Left ventricle myocardium inferior (tissue), 1 donor: ENCODE results near the gene BRCA1. TPM values are rescaled to one million over a fixed set of nuclear protein-coding genes. Genes with fewer than 3 reads are reported as not detected.
"Not testable (repeated sequence)": the region's sequence is repeated elsewhere in the genome, so short reads cannot be mapped to it uniquely, and the experiment has no call there.

Experiments
- DNase-seq: peaks from one replicate; pipeline ENCODE4 v3.0.0-alpha.2; 2020
- H3K27ac ChIP-seq: fragments of 200-600 bp; replicated peaks from 2 replicates; pipeline ENCODE4 v1.8.0; 2021
- H3K27me3 ChIP-seq: fragments of 200-600 bp; 2 replicates; pipeline ENCODE4 v1.8.0; 2021; ENCODE audit warnings: low read depth
- H3K36me3 ChIP-seq: fragments of 200-600 bp; 2 replicates; pipeline ENCODE4 v1.8.0; 2021
- H3K4me1 ChIP-seq: fragments of 200-600 bp; 2 replicates; pipeline ENCODE4 v1.8.0; 2021
- H3K4me3 ChIP-seq: fragments of 200-600 bp; 2 replicates; pipeline ENCODE4 v1.8.0; 2021; ENCODE audit warnings: mild to moderate bottlenecking, moderate library complexity
- H3K9me3 ChIP-seq: fragments of 200-600 bp; replicated peaks from 2 replicates; pipeline ENCODE4 v1.8.0; 2021
- intact Hi-C: fragments of 100-400 bp; cut with micrococcal nuclease; formaldehyde crosslinking; loops from one replicate; pipeline ENCODE4 v1.11.0; 2022
- total RNA-seq: library from RNA; stranded (reverse); fragmentation: NEBNext Ultra II Directional; extraction: Animal tissue kit (Norgen Biotek cat#: 25700); gene quantifications from one replicate; pipeline ENCODE4 v1.2.1, GENCODE V29; 2021
- TF ChIP-seq, protein P1 (sequence below): fragments of 200-600 bp; IDR thresholded peaks from 2 replicates; pipeline ENCODE4 v1.8.0; 2021; ENCODE audit warnings: antibody characterized with exemption, mild to moderate bottlenecking, borderline replicate concordance
- donor health status: DM: no; HTN: yes; CAD: no; lungs with severe emphysema.

BRCA1 gene
- total RNA-seq, 1 donor from 2014 or later = 8.1 TPM

DNA sequence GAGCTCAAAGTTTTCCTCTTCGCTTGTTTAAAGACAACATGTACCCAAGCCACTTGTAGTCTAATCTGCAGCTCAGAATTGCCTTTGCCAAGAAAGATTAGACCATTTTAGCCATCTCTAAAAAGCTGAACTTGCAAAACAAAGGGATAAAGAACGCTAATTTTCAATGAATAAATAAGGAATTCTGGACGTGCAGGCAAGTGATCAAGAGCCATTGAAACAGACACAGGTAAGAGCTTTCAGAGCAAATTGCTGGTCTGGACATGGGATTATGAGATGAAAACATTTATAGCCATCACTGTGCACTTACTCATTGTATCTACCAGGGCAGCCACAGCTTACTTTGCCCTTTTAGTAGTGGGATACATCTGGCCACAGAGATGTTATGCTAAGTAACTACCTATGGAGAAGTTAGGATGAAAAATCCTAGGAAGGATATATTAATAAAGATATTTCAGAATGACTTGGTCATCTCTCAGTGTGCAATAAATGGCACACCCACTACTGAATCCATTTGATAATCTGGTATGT, 55.7 kb downstream of the BRCA1 start:
- intact Hi-C loops = no loop called here
- TF ChIP-seq, protein P1, sequence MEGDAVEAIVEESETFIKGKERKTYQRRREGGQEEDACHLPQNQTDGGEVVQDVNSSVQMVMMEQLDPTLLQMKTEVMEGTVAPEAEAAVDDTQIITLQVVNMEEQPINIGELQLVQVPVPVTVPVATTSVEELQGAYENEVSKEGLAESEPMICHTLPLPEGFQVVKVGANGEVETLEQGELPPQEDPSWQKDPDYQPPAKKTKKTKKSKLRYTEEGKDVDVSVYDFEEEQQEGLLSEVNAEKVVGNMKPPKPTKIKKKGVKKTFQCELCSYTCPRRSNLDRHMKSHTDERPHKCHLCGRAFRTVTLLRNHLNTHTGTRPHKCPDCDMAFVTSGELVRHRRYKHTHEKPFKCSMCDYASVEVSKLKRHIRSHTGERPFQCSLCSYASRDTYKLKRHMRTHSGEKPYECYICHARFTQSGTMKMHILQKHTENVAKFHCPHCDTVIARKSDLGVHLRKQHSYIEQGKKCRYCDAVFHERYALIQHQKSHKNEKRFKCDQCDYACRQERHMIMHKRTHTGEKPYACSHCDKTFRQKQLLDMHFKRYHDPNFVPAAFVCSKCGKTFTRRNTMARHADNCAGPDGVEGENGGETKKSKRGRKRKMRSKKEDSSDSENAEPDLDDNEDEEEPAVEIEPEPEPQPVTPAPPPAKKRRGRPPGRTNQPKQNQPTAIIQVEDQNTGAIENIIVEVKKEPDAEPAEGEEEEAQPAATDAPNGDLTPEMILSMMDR = no peak
- Histone ChIP-seq H3K27ac (peak overlapping the region; percentile 67), H3K27me3 (no peaks in the 10 kb centered on the region), H3K4me3 (no peak overlapping the region), H3K36me3 (no peaks in the 10 kb centered on the region), H3K4me1 (peaks cover 17% of the 10 kb centered on the region), H3K9me3 (no peaks in the 10 kb centered on the region)
- no peak for DNase-seq

DNA sequence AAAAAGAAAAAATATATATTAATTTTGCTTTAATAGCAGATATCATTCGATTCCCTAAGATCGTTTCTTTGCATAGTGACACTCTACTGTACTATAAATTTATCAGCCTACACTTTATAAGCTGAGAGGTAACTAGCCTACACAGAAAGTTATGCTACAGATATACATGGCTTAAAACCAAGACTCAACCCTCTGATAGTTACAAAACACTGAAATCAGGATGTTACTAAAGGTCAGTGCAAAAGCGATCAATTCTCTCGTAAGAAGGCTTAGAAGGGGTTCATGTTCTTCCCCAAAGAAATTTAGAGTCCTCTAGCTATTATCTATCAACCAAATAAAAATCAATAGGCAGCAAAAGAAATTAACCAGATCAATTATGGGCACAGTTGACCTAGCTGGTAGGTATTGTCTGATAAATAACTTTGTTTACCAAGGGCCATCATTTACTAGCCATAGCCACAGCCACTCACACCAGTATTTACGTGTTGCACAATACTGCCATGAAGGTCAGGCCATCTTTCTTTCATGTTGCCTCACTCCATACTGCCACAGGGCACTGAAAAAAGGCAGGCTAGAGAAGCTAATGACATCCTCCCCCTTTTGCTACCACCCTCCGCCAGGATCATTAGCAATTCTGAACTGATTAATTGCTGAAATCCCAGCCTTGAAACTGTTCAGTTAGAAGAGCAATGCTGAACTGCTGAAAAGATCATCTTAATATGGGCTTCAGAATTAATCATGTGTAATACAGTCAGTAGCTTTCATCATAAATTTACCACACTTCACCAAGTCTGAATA, 56.4 kb downstream of the BRCA1 start:
- Histone ChIP-seq H3K27me3 (no peaks in the 10 kb centered on the region), H3K4me1 (peaks cover 17% of the 10 kb centered on the region), H3K9me3 (no peaks in the 10 kb centered on the region), H3K4me3 (no peak overlapping the region), H3K36me3 (no peaks in the 10 kb centered on the region), H3K27ac (peak overlapping the region; percentile 67)
- TF ChIP-seq, protein P1 = no peak
- intact Hi-C loops = no loop called here
- no peak for DNase-seq

DNA sequence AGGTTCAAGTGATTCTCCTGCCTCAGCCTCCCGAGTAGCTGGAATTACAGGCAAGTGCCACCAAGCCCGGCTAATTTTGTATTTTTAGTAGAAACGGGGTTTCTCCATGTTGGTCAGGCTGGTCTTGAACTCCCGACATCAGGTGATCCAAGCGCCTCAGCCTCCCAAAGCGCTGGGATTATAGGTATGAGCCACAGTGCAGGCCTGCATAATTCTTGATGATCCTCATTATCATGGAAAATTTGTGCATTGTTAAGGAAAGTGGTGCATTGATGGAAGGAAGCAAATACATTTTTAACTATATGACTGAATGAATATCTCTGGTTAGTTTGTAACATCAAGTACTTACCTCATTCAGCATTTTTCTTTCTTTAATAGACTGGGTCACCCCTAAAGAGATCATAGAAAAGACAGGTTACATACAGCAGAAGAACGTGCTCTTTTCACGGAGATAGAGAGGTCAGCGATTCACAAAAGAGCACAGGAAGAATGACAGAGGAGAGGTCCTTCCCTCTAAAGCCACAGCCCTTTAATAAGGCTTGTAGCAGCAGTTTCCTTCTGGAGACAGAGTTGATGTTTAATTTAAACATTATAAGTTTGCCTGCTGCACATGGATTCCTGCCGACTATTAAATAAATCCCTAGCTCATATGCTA, 62.1 kb downstream of the BRCA1 start:
- H3K4me3 ChIP-seq = no peak overlapping the region
- no peak for DNase-seq

DNA sequence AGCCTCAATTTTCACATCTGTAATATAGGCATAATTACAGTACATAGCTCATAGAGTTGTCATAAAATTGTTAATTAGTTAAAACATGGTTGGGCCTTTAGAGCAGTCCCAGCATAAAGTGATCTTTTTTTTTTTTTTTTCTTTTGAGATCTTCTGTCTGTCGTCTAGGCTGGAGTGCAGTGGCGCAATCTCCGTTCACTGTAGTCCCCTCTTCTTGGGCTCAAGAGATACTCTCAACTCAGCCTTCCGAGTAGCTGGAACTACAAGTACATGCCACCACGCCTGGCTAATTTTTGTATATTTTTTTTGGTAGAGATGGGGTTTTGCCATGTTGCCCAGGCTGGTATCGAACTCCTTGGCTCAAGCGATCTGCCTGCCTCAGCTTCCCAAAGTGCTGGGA, 69.1 kb downstream of the BRCA1 start:
- Histone ChIP-seq H3K4me3 (no peak overlapping the region), H3K9me3 (no peaks in the 10 kb centered on the region), H3K27me3 (no peaks in the 10 kb centered on the region), H3K4me1 (no peaks in the 10 kb centered on the region), H3K36me3 (peaks cover 31% of the 10 kb centered on the region), H3K27ac (no peak overlapping the region)
- no peak for DNase-seq
- intact Hi-C loops = no loop called here
- TF ChIP-seq, protein P1 = no peak

More for the DNA sequence above, 62.1 kb downstream of the BRCA1 start:
- Histone ChIP-seq H3K36me3 (no peaks in the 10 kb centered on the region), H3K27me3 (no peaks in the 10 kb centered on the region), H3K9me3 (no peaks in the 10 kb centered on the region), H3K4me1 (peaks cover 1% of the 10 kb centered on the region), H3K27ac (no peak overlapping the region)
- TF ChIP-seq, protein P1 = no peak
- intact Hi-C loops = no loop called here

DNA sequence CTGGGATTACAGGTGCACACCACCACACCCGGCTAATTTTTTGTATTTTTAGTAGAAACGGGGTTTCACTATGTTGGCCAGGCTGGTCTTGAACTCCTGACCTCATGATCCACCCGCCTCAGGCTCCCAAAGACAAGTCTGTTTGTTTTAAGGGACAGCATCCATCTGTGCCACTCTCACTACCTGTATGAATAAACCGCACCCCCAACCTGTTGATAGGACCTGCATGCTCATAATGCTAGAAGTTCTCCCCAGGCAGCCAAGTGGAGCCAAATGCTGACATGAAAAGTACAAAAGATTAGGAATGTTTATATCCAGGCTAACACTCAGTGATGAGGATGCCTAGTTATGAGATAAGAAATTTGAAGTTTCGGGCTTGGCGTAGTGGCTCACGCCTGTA, 72.2 kb downstream of the BRCA1 start:
- intact Hi-C loops, H3K27ac ChIP-seq, H3K27me3 ChIP-seq, H3K4me1 ChIP-seq, DNase-seq, H3K4me3 ChIP-seq, H3K9me3 ChIP-seq: not testable (repeated sequence)
- peaks cover 36% of the 10 kb centered on the region for H3K36me3 ChIP-seq

DNA sequence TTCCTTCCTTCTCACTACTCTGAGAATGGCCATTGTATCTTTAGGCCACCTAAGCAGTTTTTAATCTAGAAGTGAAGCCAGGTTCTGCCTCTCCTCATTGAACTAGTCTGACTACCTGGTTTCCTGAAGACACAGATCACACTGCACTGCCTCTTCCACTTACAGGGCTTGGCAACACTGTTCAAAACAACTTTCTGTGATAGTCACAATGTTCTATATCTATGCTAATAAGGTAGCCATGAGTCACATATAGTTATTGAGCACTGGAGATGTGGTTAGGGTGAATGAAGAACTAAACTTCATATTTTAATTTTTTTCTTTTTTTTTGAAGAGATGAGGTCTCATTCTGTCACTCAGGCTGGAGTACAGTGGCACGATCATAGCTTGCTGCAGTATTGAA, 73.2 kb downstream of the BRCA1 start:
- H3K4me1 ChIP-seq = no peaks in the 10 kb centered on the region
- intact Hi-C loops = no loop called here
- no peak overlapping the region for H3K27ac ChIP-seq
- DNase-seq = no peak
- H3K27me3 ChIP-seq = no peaks in the 10 kb centered on the region
- H3K9me3 ChIP-seq = no peaks in the 10 kb centered on the region
- TF ChIP-seq, protein P1 = no peak
- H3K36me3 ChIP-seq = peaks cover 35% of the 10 kb centered on the region
- H3K4me3 ChIP-seq = no peak overlapping the region
